Measurements from ENCODE around the gene FHAD1. TPM values are rescaled to one million over a fixed set of nuclear protein-coding genes. Genes with fewer than 3 reads are reported as not detected.
"Not testable (repeated sequence)": the region's sequence is repeated elsewhere in the genome, so short reads cannot be mapped to it uniquely, and the experiment has no call there.

The FHAD1 gene
- total RNA-seq, 1 donor from 2014 or later: 0.32 TPM

DNA sequence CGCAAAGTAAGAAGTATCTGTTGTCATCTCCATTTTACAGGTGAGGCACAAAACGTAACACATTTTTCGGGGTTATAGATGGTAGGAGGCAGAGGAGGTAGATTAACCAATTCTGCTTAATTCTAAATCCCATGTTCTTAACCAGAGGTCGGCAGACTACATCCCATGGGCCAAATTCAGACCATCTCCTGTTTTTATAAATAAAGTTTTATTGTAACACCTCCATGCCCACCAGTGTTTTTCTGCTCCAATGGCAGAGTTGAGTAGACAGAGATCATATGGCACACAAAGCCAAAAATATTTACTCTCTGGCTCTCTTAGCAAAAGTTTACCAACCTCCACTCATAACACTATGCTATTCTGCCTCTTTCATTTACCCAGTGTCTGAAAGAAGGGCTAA lies 30.9 kb downstream of the FHAD1 start:
- ATAC-seq: no peak

DNA sequence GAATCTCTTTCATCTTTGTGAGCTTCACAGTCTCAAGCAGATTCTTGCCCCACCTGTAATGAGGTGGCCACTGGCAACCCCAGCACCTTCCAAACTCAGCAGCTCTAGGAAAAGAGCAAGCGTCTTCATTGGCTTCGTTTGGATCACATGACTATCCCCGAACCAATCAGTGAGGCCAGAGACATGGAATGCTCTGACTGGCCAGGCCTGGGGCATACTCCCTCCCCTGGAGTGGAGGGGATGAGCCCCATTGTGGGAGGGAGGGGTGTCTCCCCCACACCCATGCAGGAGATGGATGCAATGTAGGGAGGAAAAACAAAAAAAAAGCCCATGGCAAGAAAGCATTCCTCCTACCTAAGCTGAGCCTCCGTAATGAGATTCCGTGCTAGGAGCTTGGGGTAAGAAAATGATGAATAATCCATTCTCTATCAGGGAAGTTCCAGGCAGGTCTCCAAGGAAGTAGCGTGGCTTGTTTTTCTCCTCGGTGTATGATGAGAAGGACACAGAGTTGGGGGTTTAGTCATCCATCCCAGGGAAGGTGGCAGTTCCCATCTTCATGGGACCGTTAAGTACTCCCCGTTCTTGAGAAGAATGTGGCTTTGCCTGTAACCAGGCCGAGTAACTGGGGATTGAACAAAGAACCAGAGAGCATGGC lies 32.7 kb downstream of the FHAD1 start:
- no peak for ATAC-seq

DNA sequence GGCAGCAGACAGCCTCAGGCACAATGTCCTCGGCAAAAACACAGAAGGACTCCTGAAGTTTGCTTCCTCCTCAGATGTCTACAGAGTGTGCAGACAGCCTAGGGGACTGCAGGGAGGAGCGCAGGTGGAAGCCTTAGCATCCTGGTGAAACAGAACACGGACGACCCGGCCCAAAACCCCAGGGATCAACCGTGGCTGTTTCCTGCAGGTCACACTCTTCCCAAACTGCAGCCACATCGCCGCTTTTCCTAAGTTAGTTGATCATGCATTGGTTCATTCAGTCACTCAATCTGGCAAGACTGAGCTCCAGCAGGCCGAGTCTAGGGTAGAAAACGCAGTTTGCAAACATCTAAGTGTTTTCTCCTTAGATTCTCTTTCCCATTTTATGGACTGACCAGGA lies 33.4 kb downstream of the FHAD1 start:
- ATAC-seq: no peak

DNA sequence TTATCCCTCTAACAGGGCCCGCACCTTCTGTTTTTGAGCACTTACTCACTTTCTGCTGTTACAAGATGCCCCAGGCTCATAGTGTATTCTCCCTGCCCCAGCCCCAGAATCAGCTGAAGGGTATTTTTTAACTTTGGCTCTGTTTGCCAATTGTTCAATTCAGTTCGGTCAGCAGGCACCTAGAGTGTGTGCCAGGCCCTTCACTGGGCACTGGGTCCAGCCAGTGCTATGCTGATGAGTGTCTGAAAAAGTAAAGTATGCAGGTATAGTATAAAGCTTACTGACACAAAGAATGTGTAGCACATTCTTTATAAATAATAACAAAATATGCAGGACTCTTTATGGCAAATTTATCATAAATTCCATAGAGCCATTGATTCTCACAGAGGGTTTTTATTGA lies 35.0 kb downstream of the FHAD1 start:
- no peak for ATAC-seq

DNA sequence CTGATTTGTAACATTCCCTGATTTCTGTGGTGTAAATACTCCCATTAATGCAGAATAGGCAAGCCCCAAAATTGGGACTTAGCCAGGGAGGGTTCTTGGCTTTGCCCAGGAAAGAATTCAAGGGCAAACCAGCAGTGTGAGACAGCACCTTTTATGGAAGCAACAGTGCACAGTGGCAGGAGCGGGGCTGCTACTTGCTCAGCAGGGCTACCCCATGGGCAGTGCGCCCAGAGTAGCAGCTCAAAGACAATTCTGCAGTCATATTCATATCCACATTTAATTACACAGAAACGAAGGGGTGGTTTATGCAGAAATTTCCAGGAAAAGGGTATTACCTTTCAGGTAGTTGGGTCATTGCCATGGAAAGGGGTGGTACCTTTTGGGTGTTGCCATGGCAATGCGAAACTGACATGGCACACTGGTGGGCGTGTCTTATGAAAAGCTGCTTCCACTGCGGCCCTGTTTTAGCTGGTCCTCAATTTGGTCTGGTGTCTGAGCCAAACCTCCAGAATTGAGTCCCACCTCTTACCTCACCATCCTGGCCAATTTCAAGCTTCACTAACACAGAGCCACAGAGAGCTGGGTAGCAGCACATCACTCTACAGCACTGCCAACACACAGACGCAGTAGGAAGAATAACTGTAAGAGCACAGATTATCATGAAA lies 35.9 kb downstream of the FHAD1 start:
- peak; percentile 56 for ATAC-seq

DNA sequence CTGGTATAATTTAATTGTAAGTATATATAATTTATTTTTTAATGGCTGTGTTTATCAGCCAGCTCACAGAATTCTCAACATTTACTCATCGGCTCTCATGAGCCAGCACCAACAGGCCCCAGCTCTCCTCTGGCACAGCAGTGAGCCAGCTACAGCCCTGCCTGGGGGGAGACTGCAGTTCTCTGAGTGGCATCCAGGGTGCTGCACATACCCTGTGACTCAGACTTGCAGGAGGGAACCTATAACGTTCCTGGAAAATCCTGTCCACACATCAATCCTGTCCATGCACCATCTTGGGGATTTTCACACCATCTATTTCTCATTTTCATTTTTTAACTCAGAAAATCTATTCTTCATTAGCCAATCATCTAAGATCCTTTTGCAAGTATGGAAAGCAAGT lies 36.5 kb downstream of the FHAD1 start:
- peak; percentile 96 for ATAC-seq

DNA sequence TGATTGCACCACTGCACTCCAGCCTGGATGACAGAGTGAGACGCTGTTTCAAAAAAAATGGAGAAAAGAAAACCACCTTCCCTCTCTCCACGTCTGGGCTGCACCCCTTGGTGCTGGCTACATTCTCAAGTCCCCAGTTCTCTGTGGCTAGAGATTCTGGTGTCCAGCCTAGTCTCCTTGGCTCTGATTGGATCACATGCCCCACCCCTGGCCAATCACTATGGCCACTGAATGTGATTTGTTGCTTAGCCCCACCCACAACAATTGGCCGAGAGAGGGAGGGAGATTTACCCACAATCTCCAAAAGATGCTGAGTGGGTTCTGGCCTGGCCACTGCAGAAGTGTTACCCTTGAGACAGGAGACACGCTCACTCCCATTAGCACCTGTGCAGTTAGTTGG lies 39.4 kb downstream of the FHAD1 start:
- ATAC-seq: no peak

DNA sequence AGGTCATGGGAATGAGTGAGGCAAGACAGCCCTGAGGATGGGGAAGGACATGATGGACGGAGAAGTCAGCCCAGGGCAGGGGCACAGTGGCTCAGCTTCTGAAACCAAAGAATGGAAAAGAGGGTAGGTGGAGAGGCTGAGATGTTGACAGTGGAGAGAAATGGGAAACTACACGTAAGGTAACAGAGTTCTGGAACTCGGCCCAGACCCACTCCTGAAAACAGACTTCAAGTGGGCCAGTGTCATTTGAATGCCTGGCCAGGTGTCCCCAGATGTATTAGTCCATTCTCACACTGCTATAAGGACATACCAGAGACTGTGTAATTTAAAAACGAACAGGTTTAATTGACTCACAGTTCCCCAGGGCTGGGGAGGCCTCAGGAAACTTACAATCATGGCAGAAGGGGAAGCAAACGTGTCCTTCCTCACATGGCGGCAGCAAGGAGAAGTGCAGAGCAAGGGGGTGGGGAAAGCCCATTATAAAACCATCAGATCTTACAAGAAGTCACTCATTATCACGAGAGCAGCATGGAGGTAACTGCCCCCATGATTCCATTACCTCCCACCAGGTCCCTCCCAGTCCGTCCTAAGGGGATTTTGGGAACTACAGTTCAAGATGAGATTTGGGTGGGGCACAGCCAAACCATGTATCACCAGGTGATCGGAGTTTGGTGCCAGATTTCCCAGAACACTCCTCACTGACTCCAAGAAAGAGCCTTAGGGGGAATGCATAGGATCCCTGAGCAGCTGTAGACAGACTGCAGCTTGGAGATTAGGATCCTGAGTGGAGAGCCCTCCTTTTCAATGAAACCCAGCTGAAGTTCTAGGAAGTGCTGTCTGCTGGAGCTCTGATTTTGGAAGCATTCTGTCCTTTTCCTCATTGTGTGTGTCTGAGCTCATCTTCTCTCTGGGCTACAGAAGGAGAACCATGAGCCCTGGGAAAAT lies 40.3 kb downstream of the FHAD1 start:
- ATAC-seq: no peak

DNA sequence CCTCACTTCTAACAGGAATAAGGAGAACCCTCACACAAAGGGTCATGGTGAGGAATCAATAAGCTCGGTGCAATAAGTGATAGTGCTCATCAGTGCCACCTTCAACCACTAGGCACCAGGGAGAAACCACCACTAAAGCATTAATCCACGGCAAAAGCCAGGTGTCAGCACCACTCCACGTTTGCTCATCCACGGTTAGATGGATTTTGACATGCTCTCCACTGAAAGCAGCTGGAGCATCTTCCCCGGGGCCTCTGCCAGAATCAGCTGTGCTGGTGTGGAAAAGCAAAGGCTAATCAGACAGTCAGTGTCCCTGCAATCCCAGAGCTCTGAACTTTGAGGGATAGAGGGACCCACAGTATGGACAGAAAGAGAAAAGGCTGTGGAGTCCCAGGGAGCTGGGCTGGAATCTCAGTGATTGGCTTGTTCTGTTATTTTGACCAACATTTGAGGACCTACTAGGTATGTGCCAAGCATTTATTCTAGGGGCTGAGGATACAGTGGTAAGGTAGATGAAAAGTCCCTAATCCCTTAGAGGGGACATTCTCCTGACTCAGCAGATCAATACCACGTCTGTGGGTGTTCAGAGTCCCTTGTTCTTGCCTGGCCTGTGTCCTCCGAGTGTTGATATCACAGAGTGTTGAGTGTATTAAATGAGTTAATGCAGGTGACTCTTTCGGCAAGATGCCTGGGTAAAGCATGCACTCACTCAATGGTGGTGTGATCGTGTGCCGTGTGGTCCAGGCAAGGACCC lies 41.3 kb downstream of the FHAD1 start:
- no peak for ATAC-seq

DNA sequence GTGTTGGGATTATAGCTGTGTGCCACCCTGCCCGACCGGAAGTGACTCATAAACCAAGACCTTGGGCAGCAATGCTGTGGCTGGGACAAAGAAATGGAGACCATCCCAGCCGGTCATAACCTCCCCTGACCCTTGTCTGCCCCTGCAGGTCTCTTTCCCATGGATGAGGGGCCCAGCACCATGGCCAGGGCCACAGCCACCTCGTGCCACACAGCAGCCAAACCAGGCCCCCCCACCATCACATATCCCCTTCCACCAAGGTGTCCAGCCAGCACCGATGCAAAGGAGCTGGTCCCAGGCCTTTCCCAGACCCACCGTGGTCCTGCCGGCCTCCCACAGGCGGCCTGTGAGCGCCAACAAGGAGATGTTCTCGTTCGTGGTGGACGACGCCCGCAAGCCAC lies 42.2 kb downstream of the FHAD1 start:
- no peak for ATAC-seq

DNA sequence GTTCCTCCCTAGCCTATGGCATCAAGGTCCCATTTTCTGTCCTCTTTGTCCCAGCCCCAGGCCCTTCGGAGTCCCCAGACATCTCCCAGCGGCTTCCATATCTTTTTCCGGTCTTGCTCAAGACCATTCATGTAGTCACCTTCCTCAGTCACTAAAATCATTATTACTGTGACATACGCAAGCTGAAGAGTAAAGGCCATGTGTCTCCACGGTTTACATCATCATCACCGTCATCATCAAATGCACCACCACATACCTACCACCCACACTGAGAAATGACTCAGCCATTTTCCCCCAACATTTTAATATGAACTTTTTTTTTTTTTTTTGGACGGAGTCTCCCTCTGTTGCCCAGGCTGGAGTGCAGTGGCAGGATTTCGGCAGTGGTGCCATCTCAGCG lies 43.4 kb downstream of the FHAD1 start:
- ATAC-seq: no peak

DNA sequence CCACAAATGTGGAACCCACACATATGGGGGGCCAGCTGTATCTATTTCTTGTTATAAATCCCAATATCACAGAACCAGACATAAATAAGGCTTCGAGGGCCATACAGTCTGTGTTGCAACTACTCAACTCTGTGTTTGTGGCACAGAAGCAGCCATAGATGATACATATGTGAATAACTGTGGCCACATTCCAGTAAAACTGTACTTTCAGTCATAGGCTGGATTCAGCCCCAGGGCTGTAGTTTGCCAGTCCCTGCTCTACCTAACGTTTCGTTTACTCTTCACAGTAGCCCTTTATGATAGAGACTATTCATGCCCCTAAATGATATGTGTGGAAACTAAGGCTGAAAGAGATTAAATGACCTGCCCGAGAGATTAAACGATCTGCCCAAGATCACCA lies 48.7 kb downstream of the FHAD1 start:
- peak; percentile 52 for ATAC-seq

DNA sequence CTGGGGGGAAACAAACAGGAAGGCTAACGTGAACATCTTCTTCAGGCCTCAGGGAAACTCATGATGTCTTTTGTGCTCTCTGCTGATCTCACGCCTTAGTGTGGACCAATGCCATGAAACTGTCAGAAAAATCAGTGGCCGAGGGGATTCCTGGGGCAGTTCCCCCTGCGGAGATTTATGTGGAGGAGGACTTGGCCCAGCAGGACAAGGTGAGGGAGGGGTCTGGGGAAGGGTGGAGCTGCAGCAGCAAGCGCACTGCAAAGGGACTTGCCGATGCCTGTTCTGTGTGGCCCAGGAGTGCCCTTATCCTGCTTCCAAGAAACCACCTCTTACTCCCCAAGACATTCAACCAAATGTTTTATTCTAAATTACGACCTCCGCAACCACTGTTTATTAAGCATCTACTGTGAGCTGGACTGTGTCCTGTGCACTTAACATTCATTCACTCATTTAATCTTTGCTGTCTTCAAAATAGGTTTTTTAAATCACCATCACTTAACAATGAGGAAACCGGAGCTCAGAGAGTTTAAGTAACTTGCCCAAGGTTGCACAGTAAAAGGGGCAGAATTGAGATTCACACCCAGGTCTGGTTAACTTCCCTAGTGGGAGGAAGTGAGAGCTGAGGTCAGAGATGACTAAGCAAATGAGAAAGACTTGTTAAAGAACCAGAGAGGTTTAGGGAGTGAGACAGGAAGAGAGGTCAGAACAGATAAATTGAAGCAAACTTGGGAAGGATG lies 49.7 kb downstream of the FHAD1 start:
- ATAC-seq: peak; percentile 69

DNA sequence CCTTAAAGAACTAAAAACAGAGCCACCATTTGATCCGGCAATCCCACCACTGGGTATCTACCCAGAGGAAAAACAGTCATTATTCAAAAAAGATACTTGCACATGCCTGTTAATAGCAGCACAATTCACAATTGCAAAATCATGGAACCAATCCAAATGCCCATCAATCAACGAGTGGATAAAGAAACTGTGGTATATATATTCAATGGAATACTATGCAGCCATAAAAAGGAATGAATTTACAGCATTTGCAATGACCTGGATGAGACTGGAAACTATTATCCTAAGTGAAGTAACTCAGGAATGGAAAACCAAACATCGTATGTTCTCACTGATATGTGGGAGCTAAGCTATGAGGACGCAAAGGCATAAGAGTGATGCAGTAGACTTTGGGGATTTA lies 51.0 kb downstream of the FHAD1 start:
- ATAC-seq: not testable (repeated sequence)

DNA sequence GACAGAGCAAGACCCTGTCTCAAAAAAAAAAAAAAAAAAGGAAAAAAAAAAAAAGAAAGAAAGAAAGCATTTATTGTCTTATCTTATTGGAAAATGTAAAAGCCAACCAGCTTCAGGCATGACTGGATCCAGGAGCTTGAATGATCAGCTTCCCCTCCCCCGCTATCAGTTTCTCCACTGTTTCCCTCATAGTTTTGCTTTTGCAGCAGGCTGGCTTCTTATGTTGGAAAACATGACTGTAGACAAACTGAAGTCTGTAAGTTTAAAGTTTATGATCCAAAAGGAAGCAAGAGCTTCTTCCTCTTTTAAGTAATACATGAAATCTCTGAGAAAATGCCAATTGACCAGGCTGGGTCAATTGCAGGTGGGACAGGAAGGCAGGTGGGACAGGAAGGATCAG lies 52.2 kb downstream of the FHAD1 start:
- no peak for ATAC-seq

DNA sequence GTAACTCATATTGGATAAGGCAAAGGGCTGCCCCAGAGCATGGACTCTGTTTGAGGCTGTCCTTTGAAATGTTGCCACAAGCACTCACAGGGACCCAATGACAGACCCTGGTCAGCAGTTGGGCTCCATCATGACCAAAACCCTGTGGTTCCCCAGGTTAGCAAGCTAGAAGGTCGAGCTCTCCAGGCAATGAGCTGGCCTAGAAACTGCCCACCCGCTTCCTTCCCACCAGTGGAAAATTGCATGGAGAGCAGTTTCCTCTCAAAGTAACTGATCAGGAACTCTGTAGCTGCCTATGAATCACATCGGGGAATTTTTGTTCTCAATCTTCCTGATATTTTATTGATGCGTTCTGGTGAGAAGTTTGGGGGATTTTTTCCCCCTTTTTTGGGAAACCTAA lies 52.8 kb downstream of the FHAD1 start:
- no peak for ATAC-seq

DNA sequence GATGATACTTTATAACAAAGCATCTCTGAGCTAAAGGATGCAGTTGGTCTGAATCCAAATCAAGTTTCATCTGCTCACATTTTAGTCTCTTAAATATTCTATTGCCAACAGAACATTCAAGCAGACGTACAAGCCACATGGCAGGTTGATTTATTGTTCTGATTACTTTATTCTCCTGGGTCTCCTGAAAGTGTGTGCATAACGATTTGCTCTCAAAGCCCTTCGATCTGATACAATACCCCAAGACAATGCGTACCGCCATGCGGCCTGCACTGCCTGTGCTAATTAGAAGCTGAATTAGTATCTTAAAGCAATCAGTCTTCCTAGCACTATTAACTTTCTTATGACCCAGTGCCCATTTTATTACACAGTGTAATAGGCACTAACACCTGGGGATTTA lies 56.9 kb downstream of the FHAD1 start:
- no peak for ATAC-seq

DNA sequence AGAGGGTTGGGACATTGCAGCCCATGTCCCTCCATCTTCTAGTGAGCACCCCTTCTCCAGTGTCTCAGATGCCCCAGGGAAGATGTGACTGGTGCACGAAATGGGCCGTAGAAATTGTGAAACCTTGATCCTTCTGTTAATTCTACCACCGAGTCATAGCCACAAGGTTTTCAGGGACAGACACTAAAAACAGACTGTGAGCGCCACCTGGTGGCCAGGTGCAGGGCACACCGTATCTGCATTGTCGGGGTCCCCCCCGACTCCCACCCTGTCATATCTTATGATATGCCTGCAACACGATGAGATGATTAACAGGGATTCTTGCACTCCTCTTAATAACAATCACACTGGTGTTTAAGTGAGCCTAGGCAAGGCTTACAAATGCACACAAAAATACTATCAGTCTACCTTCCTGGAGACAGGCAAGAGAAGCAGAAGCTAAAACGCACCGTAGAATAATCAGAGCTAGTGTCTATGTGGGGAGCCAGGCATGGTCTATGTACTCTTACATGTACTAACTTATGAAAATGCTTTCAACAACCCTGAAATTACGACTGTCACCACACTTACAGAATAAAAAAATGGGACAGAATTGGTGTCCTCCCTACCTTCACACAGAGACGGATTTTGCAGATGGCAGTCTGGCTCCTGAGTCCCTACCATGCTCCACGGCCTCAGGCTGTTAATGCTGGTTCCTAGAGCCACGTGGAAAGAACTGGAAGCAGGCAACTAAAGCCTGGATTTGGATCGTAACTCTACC lies 57.9 kb downstream of the FHAD1 start:
- peak; percentile 82 for ATAC-seq

DNA sequence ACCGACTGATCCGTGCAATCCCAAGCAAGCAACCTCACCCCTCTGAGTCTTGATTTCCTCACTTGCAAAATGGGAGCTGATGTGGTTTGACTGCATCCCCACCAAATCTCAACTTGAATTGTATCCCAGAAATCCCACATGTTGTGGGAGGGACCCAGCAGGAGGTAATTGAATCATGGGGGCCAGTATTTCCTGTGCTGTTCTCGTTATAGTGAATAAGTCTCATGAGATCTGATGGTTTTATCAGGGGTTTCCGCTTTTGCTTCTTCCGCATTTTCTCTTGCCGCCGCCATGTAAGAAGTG lies 58.4 kb downstream of the FHAD1 start:
- no peak for ATAC-seq

DNA sequence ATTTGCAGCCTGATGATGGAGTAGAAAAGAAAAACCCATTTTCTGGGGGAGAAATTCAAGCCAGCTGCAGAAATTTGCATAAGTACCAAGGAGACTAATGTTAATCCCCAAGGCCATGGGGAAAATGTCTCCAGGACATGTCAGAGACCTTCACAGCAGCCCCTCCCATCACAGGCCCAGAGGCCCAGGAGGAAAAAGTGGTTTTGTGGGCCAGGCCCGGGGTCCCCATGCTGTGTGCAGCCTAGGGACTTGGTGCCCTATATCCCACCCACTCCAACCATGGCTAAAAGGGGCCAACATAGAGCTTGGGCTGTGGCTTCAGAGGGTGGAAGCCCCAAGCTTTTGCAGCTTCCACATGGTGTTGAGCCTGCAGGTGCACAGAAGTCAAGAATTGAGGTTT lies 59.3 kb downstream of the FHAD1 start:
- ATAC-seq: not testable (repeated sequence)

DNA sequence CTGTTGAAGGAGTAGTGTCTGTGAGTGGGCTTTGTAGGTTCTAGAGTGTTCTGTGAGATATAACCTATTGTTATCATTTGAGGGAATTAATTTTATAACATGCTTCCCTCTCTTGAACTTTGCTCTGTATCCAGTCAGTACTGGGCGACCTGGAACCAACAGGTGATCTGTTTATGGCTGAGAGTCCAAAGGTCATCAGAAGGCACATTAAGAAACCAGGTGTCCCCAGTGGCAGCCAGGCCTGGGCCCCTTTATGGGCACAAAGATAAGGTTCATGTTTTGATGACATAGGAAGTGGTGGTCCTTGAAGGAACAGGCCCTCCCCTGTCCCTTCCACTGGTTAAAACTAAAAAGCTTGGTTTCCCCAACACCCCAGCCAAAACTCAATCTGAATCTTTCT lies 61.1 kb downstream of the FHAD1 start:
- no peak for ATAC-seq

DNA sequence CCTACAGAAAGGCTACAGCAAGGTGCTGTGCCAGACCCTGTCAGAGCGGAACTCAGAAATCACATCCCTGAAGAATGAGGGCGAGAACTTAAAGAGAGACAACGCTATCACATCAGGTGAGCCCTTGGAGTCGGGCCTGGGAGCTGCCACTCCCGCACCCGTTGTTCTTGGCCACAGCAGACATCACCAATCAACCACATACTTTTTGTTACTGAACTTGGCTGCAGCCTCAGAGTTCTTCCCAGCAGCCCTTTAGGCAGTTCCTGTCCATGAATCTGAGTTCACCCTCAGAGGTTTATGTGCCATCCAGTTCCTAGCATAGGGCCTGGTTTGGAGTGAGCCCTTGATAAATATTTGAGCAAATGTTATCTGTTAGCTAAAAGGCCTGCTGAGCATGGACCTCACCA lies 61.6 kb downstream of the FHAD1 start:
- ATAC-seq: no peak

Data from esophagus mucosa (tissue), 1 donor.